Uterus (tissue), 2 donors: Measurements from ENCODE around the gene HDGFL3.

Experiments
- CTCF ChIP-seq, 4 experiments: fragments of 200-600 bp in 2 of 4; fragments of 450-650 bp in 2 of 4; sonication (generic) in 2 of 4; IDR thresholded peaks; one replicate each; pipeline ENCODE4 v1.5.1; 2016 to 2019; ENCODE audit warnings: antibody characterized with exemption in 4 of 4, mild to moderate bottlenecking in 2 of 4, moderate library complexity in 1 of 4
- POLR2A ChIP-seq, 2 donors: fragments of 450-650 bp; IDR thresholded peaks; one replicate each; pipeline ENCODE4 v1.6.1; 2016; ENCODE audit warnings: antibody characterized with exemption in 2 of 2, mild to moderate bottlenecking in 1 of 2, moderate library complexity in 1 of 2

DNA sequence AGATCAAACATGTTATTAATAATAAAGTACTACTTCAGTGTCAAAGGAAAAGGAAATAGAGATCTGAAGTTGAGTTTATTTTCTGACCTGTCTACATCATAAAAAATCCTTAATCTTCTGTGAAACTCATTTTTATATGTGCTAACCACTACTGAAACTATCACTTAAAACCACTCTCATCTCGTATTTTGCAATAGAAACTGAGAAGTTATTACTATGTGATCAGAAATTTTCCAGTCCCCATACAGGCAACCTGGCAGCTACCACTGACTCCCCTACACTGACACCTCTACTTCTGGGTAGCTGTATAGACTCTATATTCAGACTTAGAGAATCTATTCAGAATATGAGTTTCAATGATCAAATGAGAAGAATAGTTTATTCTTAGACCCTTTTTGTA lies 8.3 kb downstream of the HDGFL3 start:
- TF ChIP-seq CTCF (IDR thresholded peaks at IDR 0.05): no peak
- TF ChIP-seq POLR2A (IDR thresholded peaks at IDR 0.05): no peak
